DOHH2 (cell line): ENCODE results near the gene SHISA8.

Source experiments
- H3F3A ChIP-seq: fragments of 200-600 bp; sonication (generic), shearing (Covaris generic); 2 replicates; pipeline ENCODE4 v1.6.0; 2016; ENCODE audit warnings: antibody characterized with exemption, mild to moderate bottlenecking; ENCODE audit not compliant: control insufficient read depth, insufficient read depth
- H3K27ac ChIP-seq: fragments of 200-600 bp; sonication (generic); 2 replicates; pipeline ENCODE4 v1.5.1; 2014; ENCODE audit warnings: low read depth, mild to moderate bottlenecking, low read length, moderate library complexity
- H3K27me3 ChIP-seq: fragments of 200-600 bp; sonication (generic); 2 replicates; pipeline ENCODE4 v1.6.1; 2014; ENCODE audit warnings: mild to moderate bottlenecking, low read length, mixed read lengths; ENCODE audit not compliant: control insufficient read depth
- H3K36me3 ChIP-seq: fragments of 200-600 bp; sonication (generic); 2 replicates; pipeline ENCODE4 v1.6.1; 2014; ENCODE audit warnings: mild to moderate bottlenecking, low read length, moderate library complexity, mixed read lengths; ENCODE audit not compliant: control insufficient read depth
- H3K4me1 ChIP-seq: fragments of 200-600 bp; sonication (generic); 2 replicates; pipeline ENCODE4 v1.6.1; 2014; ENCODE audit warnings: mild to moderate bottlenecking, low read length, mixed read lengths; ENCODE audit not compliant: control insufficient read depth
- H3K4me2 ChIP-seq: fragments of 200-600 bp; sonication (generic); 2 replicates; pipeline ENCODE4 v1.6.0; 2014; ENCODE audit warnings: mild to moderate bottlenecking, low read length, moderate library complexity
- H3K4me3 ChIP-seq: fragments of 200-600 bp; sonication (generic); 2 replicates; pipeline ENCODE4 v1.5.1; 2014; ENCODE audit warnings: mild to moderate bottlenecking, low read length, mixed read lengths
- H3K79me2 ChIP-seq: fragments of 200-600 bp; sonication (generic); 2 replicates; pipeline ENCODE4 v1.6.1; 2014; ENCODE audit warnings: mild to moderate bottlenecking, low read length, mixed read lengths; ENCODE audit not compliant: control insufficient read depth
- H3K9me2 ChIP-seq: fragments of 200-600 bp; sonication (generic); replicated peaks from 2 replicates; pipeline ENCODE4 v1.6.1; 2014; ENCODE audit warnings: mild to moderate bottlenecking, low read length, mixed read lengths; ENCODE audit not compliant: control insufficient read depth
- H3K9me3 ChIP-seq: fragments of 200-600 bp; sonication (generic); 2 replicates; pipeline ENCODE4 v1.6.1; 2014; ENCODE audit warnings: antibody characterized with exemption, low read length, mixed read lengths; ENCODE audit not compliant: control insufficient read depth, insufficient read depth
- H4K20me1 ChIP-seq: fragments of 200-600 bp; sonication (generic); 2 replicates; pipeline ENCODE4 v1.6.0; 2014; ENCODE audit warnings: low read depth, mild to moderate bottlenecking, antibody characterized with exemption, low read length, moderate library complexity; ENCODE audit not compliant: control insufficient read depth, insufficient read depth
- CTCF ChIP-seq: fragments of 200-600 bp; sonication (generic); IDR thresholded peaks from one replicate; pipeline ENCODE4 v1.5.1; 2014; ENCODE audit warnings: antibody characterized with exemption, mild to moderate bottlenecking, low read depth, low read length; ENCODE audit not compliant: poor library complexity, severe bottlenecking
- EZH2phosphoT487 ChIP-seq: fragments of 200-600 bp; sonication (generic); IDR thresholded peaks from 2 replicates; pipeline ENCODE4 v1.6.1; 2017; ENCODE audit warnings: borderline replicate concordance, mild to moderate bottlenecking, antibody characterized with exemption, low read length, moderate library complexity, mixed read lengths

Gene SHISA8

GRCh38 chr22:41885116-41885515, 29.8 kb downstream of the SHISA8 start:
- H3K36me3 ChIP-seq = peaks cover 96% of the 10 kb centered on the region

GRCh38 chr22:41883400-41883799, 31.5 kb downstream of the SHISA8 start:
- H3F3A ChIP-seq = peaks cover 37% of the 10 kb centered on the region
- H3K36me3 ChIP-seq = peaks cover 96% of the 10 kb centered on the region
- H3K4me2 ChIP-seq = peak overlapping the region; percentile 84
- peak overlapping the region; percentile 55 for H3K4me3 ChIP-seq
- H3K27ac ChIP-seq = peak overlapping the region; percentile 92
- H4K20me1 ChIP-seq = no peaks in the 10 kb centered on the region
- H3K79me2 ChIP-seq = peaks cover 63% of the 10 kb centered on the region
- no peak for TF ChIP-seq EZH2phosphoT487
- no peak for TF ChIP-seq CTCF
- H3K4me1 ChIP-seq = peaks cover 100% of the 10 kb centered on the region
- H3K9me2 ChIP-seq = no peaks in the 10 kb centered on the region
- H3K9me3 ChIP-seq = no peaks in the 10 kb centered on the region
- no peaks in the 10 kb centered on the region for H3K27me3 ChIP-seq

More at GRCh38 chr22:41885116-41885515, 29.8 kb downstream of the SHISA8 start:
- Histone ChIP-seq H3K9me3 (no peaks in the 10 kb centered on the region), H3K27me3 (no peaks in the 10 kb centered on the region), H3K9me2 (no peaks in the 10 kb centered on the region), H3K27ac (peak overlapping the region; percentile 92), H4K20me1 (no peaks in the 10 kb centered on the region), H3F3A (peaks cover 39% of the 10 kb centered on the region), H3K4me2 (peak overlapping the region; percentile 84), H3K79me2 (peaks cover 73% of the 10 kb centered on the region), H3K4me1 (peaks cover 96% of the 10 kb centered on the region), H3K4me3 (peak overlapping the region; percentile 55)
- TF ChIP-seq CTCF = no peak
- TF ChIP-seq EZH2phosphoT487 = no peak

GRCh38 chr22:41880653-41881052, 34.2 kb downstream of the SHISA8 start:
- Histone ChIP-seq H4K20me1 (no peaks in the 10 kb centered on the region), H3K27ac (peak overlapping the region; percentile 92), H3K79me2 (peaks cover 43% of the 10 kb centered on the region), H3K4me1 (peaks cover 79% of the 10 kb centered on the region), H3F3A (peaks cover 32% of the 10 kb centered on the region), H3K9me3 (no peaks in the 10 kb centered on the region), H3K4me3 (no peak overlapping the region), H3K9me2 (no peaks in the 10 kb centered on the region), H3K27me3 (no peaks in the 10 kb centered on the region), H3K4me2 (peak overlapping the region; percentile 14), H3K36me3 (peaks cover 96% of the 10 kb centered on the region)
- TF ChIP-seq CTCF (no peak), EZH2phosphoT487 (no peak)

- no peaks in the 10 kb centered on the region for H3K9me3 ChIP-seq
- no peaks in the 10 kb centered on the region for H3K27me3 ChIP-seq
- peaks cover 98% of the 10 kb centered on the region for H3K36me3 ChIP-seq
- TF ChIP-seq EZH2phosphoT487 (no peak), CTCF (no peak)
- H3K79me2 ChIP-seq = peaks cover 39% of the 10 kb centered on the region
- H3K4me1 ChIP-seq = peaks cover 44% of the 10 kb centered on the region
- H4K20me1 ChIP-seq = no peaks in the 10 kb centered on the region
- H3K27ac ChIP-seq = peak overlapping the region; percentile 18
- no peak overlapping the region for H3K4me2 ChIP-seq
- peaks cover 11% of the 10 kb centered on the region for H3F3A ChIP-seq
- H3K9me2 ChIP-seq = no peaks in the 10 kb centered on the region
- H3K4me3 ChIP-seq = no peak overlapping the region
Measured at GRCh38 chr22:41876675-41877074, 38.2 kb downstream of the SHISA8 start.
